ENCODE results near the gene GPR151.
A peak's percentile ranks its signal among the peaks of the same experiment; 100 is the strongest.
"Not testable (repeated sequence)": the region's sequence is repeated elsewhere in the genome, so short reads cannot be mapped to it uniquely, and the experiment has no call there.

The GPR151 gene

DNA sequence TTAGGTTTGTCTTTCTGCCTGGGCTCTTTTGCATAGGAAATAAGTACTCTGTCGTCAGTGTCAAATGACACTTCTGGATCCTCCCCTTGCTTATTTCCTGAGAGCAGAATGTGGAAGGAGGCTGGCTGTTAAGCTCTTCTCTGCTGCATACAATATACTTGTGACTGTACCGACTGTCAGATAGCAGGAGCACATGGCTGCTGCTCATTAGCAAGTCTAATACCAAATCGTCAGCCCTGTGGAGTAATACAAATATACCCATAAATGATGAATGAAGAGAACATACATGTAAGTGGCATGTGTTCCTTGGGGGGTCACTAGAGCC lies at the start of gene GPR151:
TSS of gene GPR151 (minus strand) at position 40 of the 325 bp plus-strand sequence. CDS start 77 bp downstream, outside the sequence.
- DNase-seq (ENCODE audit: low read depth in 1 of 2, low spot score in 1 of 2): peak in 1 of 2 experiments; percentile 24
- in situ Hi-C loops (cut with HindIII; ENCODE audit: low pct_unique_long_range_greater_than_20kb, low sequenced_read_pairs): no loop called here
- TF ChIP-seq JUND (IDR thresholded peaks at IDR 0.05; ENCODE audit: low read depth): no peak

DNA sequence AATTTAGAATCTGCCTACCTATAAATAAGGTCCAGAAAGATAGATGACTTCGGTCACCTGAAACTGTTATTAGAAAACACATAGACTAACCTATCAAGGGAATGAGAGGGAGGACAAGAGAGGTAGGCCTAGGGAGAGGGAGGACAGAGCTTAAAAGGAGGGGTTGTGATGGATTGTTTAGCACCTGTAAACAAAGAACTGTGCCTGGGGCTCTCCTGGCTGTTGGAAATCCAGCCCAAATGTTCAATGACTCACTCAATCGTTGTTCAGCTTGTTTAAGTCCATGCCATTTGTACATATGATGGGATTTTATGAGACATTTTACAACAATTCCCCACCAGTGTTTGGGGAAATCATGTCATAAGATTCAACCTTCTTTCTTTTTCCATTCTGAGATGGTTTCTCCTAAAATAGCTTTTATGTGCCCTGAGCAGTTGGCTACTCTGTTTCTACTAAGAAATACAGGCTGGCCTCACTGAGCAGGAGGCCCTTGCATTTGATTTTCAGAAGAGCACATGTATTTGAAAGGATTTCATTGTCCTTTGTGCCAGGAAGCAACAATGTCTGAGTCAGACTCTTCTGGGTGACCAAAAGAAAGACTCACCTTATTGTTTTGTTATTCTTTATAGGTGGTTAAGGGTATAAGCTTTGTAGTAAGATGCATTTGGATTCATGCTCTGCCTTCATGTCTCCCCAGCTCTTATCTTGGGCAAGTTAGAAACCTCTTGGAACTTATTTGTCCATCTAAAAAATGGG lies 48.2 kb upstream of the GPR151 start:
- TF ChIP-seq JUND (IDR thresholded peaks at IDR 0.05; ENCODE audit: low read depth): no peak
- in situ Hi-C loops (cut with HindIII; ENCODE audit: low pct_unique_long_range_greater_than_20kb, low sequenced_read_pairs): no loop called here
- peak in 1 of 2 experiments; percentile 69 for DNase-seq (ENCODE audit: low read depth in 1 of 2, low spot score in 1 of 2)

DNA sequence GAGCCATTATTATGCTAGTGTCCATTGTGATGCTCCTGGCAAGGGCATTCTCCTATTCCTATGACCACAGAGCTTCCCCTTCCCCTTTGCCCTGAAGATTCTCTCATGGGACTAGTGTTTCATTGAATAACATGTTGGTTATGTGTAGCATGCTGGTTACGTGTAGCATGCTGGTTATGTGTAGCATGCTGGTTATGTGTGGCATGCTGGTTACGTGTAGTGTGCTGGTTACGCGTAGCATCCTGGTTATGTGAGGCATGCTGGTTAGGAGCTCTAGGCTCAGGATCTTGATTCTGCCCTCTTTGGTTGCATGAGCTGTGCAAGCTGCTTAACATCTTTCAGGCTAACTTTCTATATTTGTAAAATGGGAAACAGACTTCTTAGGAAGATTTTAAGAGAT lies 46.5 kb upstream of the GPR151 start:
- no peak for DNase-seq (ENCODE audit: low read depth in 1 of 2, low spot score in 1 of 2)
- TF ChIP-seq JUND (IDR thresholded peaks at IDR 0.05; ENCODE audit: low read depth): no peak
- in situ Hi-C loops (cut with HindIII; ENCODE audit: low pct_unique_long_range_greater_than_20kb, low sequenced_read_pairs): no loop called here

DNA sequence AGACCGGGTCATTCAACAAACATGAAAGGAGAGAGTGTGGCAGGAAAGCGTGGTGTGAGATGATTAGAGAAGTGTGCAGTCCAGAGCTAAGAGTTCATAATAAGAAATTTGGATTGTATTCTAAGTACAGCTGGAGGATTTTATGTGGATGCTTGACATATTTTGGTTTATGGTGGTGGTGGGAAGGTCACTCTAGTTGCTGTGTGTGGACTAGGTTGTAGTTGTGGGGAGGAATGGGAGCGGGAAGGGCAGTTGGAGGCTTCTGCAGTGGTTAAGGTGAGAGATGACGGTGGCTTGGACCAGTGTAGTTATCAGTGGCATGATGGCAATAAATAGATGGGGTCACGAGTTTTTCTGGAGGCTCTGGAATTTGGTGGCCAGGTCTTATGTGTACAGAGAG lies 45.7 kb upstream of the GPR151 start:
- TF ChIP-seq JUND (IDR thresholded peaks at IDR 0.05; ENCODE audit: low read depth): no peak
- no peak for DNase-seq (ENCODE audit: low read depth in 1 of 2, low spot score in 1 of 2)
- in situ Hi-C loops (cut with HindIII; ENCODE audit: low pct_unique_long_range_greater_than_20kb, low sequenced_read_pairs): no loop called here

DNA sequence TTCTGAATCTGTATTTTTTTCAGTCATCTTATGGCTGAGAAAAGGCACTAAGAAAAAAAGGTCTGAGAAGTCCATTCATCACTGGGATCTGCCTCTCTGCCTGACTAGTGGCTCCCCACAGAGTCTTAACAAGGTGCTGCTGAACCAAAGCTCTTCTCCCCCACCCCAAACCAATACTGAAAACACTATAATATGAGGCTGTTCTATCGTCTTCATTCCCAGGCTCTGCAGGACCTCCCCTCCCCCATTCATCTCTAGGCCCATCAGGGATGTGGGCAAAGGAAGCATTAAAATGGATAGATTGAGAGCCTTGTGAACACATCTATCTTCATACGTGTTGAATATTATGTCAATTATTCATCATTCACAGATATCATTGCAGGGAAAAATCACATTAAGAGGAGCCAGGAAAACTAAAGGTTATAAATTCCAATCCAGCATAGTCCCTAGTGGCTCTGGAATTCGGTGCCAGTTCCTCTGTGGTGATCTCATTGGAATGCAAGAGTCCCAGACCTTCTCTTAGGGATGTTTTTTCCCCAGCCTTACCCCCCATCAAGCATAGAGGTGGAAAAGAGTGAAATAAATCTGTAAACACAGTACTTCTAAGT lies 44.3 kb upstream of the GPR151 start:
- in situ Hi-C loops (cut with HindIII; ENCODE audit: low pct_unique_long_range_greater_than_20kb, low sequenced_read_pairs): no loop called here
- DNase-seq (ENCODE audit: low read depth in 1 of 2, low spot score in 1 of 2): no peak
- no peak for TF ChIP-seq JUND (IDR thresholded peaks at IDR 0.05; ENCODE audit: low read depth)

DNA sequence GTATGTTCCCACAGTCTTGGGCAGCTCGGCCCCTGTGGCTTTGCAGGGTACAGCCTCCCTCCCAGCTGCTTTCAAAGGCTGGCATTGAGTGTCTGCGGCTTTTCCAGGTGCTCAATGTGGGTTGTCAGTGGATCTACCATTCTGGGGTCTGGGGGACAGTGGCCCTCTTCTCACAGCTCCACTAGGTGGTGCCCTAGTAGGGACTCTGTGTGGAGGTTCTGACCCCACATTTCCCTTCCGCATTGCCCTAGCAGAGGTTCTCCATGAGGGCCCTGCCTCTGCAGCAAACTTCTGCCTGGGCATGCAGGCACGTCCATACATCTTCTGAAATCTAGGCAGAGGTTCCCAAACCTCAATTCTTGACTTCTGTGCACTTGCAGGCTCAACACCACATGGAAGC lies 40.9 kb upstream of the GPR151 start:
- DNase-seq (ENCODE audit: low read depth in 1 of 2, low spot score in 1 of 2); in situ Hi-C loops (cut with HindIII; ENCODE audit: low pct_unique_long_range_greater_than_20kb, low sequenced_read_pairs): not testable (repeated sequence)

DNA sequence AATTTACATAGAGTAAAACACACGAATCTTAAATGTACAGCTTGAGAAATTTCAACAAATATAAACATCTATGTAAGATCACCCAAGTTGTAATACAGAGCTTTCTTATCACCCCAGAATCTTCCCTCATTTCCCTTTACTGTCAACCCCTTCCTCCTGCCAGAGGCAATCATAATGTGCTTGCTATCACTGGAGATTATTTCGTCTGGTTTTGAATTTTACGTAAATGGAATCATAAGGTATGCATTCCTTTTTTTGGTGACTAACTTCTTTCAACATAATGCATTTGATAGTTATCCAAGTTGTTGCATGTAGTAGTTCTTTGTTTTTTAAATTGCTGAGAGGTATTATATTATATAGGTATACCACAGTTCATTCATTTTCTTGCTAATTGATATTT lies 37.5 kb upstream of the GPR151 start:
- no peak for TF ChIP-seq JUND (IDR thresholded peaks at IDR 0.05; ENCODE audit: low read depth)

DNA sequence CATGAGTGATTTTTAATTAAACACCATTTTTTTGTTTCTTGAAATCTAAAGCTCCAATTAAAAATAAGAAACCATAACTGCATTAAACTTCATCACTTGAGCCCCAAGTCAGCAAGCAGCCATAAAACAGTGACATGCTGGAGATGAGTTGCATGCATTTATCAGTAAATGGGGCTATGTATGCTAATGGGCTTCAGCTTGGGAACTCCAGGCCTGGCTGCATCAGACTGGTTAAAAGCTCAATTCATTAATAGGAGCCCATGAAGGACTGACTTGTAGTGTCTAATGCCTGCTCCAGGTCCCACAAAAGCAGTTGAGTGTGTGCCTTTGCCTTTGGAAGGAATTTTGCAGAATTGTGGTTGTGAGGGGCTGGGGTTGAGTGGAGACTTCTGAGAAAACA lies 33.6 kb upstream of the GPR151 start:
- no peak for DNase-seq (ENCODE audit: low read depth in 1 of 2, low spot score in 1 of 2)
- in situ Hi-C loops (cut with HindIII; ENCODE audit: low pct_unique_long_range_greater_than_20kb, low sequenced_read_pairs): no loop called here
- TF ChIP-seq JUND (IDR thresholded peaks at IDR 0.05; ENCODE audit: low read depth): no peak

More for the DNA sequence above, 37.5 kb upstream of the GPR151 start:
- no peak for DNase-seq (ENCODE audit: low read depth in 1 of 2, low spot score in 1 of 2)
- in situ Hi-C loops (cut with HindIII; ENCODE audit: low pct_unique_long_range_greater_than_20kb, low sequenced_read_pairs): no loop called here

DNA sequence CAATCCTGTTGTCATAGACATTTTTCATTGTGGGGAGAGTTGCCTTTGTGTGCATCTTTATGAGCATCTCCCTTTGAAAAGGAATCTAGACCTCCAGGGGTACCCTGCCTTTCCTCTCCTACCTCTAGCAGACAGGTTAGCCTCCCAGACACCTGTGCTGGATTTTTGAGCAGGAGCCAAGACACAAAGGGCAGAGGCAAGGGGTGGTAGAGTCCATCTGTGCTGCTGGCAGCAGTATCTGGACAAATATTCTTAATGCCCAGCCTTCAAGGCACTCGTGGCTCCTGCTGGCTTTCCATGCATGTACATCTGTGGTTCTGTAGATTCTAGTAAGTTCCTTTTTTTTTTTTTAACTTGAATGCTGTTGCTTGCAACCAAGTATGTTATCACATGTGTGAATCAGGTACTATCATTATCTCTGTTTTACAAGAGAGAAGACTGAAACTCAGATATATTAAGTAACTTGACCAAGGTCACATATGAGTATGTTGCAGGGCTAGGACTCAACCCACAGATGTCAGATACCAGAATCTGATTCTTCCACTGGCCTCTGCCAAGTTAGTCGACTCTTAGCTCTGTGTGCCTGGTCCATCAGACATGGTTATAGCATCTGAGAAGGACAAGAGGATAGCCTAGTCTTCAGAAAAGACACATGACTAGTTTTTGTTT lies 32.9 kb upstream of the GPR151 start:
- TF ChIP-seq JUND (IDR thresholded peaks at IDR 0.05; ENCODE audit: low read depth): no peak
- DNase-seq (ENCODE audit: low read depth in 1 of 2, low spot score in 1 of 2): no peak
- in situ Hi-C loops (cut with HindIII; ENCODE audit: low pct_unique_long_range_greater_than_20kb, low sequenced_read_pairs): no loop called here

DNA sequence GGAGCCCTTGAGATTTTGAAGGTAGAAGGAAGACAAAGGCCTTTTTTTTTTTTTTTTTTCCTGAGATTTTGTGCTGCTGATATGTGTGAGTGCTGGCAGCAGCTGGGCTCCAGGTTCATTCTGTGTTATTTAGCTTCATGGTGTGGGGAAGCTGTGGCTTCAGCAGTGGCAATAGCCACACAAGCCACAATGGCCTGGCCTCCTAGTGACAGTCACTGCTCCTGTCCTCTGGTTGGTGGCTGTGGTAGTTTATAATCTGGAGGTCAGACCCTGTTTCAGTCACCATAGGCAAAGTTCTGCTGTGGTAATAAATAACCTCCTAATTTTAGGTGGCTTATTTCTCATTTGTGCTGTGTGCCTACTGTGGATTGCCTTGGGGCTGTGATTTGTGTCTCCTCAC lies 28.2 kb upstream of the GPR151 start:
- in situ Hi-C loops (cut with HindIII; ENCODE audit: low pct_unique_long_range_greater_than_20kb, low sequenced_read_pairs): no loop called here
- no peak for DNase-seq (ENCODE audit: low read depth in 1 of 2, low spot score in 1 of 2)
- TF ChIP-seq JUND (IDR thresholded peaks at IDR 0.05; ENCODE audit: low read depth): no peak

DNA sequence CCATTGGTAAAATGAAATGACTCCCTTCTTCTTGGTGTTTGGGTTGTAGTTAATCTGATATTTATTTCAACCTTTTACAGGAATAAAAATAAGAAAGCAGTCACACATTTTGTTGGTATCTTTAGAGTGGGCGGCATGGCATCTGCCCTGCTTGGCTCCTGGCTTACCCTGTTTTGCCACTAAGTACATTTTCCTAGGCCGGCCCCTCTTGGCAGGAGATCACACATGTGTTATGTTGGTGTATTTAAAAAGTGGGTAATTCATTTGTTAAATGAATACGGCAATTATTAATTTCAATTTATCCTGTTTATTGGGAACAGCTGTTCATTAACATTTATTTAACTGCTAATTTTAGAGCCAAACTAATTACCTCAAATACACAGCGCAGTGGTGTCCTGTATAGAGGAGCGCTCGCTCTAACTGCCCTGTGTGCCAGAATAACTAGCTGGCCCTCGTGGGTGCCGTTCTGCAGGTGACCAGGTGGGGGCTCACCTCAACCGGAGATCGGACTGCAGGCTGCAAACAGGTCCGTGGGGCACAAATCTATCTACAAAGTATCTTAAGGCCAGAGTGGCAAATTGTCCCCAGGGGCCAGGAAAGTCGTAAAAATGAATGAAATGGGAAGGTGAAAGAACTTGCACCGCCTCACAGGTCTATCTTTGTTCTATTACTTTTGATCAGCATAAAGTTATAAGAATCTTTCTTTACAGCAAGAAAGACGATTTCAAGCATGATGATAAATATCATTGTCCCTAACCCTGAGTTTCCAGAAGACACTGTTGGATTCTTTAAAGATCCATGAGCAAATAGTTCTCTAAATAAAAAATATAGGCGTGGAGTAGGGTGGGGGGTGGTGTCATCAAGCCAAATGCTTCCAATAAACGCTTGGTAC lies 26.2 kb upstream of the GPR151 start:
- DNase-seq (ENCODE audit: low read depth in 1 of 2, low spot score in 1 of 2): peak; percentile 71 to 79
- no peak for TF ChIP-seq JUND (IDR thresholded peaks at IDR 0.05; ENCODE audit: low read depth)

DNA sequence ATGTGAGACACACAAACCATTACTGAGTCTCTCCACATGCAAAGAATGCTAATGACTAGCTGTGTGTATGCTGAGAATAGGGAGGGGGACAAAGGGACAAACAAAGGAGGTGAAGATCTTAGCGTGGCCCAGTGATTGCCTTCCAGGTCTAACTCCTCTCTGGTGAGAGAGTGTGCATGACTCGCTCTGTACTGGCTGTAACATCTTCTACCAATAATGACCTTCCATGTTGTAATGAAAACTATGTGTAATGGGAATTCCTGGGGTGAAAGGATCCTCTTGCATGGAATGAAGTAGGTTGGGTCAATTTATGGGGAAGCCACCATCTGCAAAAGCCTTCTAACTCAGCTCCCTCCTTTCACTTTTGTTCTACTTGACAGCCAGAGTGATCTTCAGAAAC lies 24.4 kb upstream of the GPR151 start:
- in situ Hi-C loops (cut with HindIII; ENCODE audit: low pct_unique_long_range_greater_than_20kb, low sequenced_read_pairs): no loop called here
- no peak for TF ChIP-seq JUND (IDR thresholded peaks at IDR 0.05; ENCODE audit: low read depth)
- no peak for DNase-seq (ENCODE audit: low read depth in 1 of 2, low spot score in 1 of 2)

More for the DNA sequence above, 26.2 kb upstream of the GPR151 start:
- in situ Hi-C loops (cut with HindIII; ENCODE audit: low pct_unique_long_range_greater_than_20kb, low sequenced_read_pairs): no loop called here

Data from T47D (cell line).